Hippocampal formation (tissue), 2 donors: ENCODE data around the gene MPZL1.
"Not testable (repeated sequence)": the region's sequence is repeated elsewhere in the genome, so short reads cannot be mapped to it uniquely, and the experiment has no call there.

Experiments used
- DNase-seq, 2 donors: peaks; one replicate each; lab custom pipeline; 2025; lab: John Stamatoyannopoulos, UW

The MPZL1 gene

DNA sequence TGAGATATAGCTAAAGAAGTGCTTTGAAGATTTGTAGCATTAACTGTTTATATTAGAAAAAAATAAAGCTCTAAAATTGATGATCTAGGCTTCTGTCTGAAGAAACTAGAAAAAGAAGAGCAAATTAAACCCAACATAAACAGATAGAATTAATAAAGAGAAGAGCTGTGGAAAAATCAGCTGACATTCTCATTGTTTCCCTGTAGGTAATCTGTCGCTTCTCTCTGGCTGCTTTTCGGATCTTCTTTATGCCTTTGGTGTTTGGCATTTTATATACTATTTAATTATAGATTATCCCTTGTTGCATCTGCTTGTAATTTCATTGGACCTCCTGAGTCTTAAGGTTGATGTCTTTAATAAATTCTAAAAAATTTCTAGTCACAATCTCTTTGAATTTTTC, 59.8 kb downstream of the MPZL1 start:
- no peak for DNase-seq

DNA sequence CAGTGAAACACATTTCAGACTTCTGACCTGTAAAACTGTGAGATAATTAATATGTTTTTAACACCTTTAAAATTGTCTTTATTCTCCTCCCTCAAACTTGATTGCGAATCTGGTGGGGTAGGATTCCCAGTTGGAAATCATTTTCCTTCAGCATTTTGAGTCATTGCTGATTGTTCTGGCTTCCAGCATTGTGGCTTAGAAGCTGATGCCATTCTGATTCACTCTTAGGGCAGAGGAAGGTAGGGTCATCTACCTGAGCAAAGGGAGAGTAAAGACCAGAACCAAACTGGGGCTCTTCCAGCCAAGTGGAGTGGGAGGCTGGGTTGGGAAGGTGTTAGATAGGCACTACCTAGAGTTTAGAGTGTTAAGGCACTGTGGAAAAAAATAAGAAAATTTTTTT, 61.2 kb downstream of the MPZL1 start:
- DNase-seq, result no peak

- DNase-seq, result no peak
These were observed 63.2 kb downstream of the MPZL1 start for GRCh38 chr1:167784876-167785550.

DNA sequence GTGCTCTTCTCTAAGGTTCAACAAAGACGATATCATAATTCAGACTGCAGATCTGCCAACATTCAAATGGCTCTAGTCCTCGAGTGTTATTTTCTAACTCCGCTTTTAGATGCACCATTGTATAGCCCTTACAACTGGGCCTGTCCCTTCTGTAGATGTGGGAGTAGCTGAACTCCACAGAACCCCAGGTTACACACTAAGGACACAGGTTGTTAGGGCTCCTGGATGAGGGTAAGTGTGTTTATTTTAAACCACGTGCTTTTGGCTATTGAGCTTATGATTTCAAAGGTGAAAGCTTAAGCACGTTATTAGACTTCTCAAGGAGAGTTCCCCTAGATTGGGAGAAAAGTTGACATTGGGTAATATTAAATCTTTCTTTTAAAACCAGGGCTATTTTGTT, 64.7 kb downstream of the MPZL1 start:
- DNase-seq, result no peak

GRCh38 chr1:167789501-167789900, 67.7 kb downstream of the MPZL1 start:
- no peak for DNase-seq

DNA sequence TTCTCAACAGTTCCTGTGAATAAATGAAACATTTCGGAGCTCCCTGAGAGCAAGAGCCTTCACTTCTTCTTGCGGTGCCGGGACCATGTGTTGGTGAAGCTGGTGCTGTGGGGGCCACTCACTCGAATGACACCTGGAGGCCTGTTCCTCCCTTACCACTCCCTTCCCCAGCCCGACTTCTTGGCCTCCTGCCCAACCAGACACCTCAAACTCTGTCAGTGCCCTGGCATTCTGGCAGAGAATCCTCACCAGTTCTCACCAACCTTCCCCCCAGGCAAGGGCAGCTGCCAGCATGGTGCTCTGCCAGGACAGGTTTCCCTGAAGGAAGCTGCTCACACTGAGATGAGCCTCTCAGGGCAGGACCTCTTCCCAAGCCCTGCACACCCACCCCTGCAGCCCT, 68.3 kb downstream of the MPZL1 start:
- DNase-seq, result no peak

- no peak for DNase-seq
These were observed 69.8 kb downstream of the MPZL1 start for GRCh38 chr1:167791281-167792187.

DNA sequence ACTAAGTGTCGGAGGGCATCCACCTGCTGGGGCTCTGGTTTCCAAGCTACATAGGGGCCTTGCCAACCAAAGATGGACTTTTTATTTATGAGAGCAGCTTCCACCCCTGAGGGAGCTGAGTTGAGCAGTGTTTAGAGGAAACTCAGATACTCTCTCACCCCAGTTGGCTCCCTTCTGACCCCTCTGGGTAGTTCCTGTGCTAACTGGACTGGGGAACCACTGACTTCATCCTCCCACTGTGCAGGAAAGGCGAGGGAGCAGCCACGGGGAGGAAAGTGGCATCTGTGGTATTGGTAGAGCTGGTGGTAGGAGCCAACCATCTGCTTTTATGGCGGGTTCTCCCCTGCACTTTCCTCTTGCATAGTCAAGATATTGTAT, 70.4 kb downstream of the MPZL1 start:
- DNase-seq, result no peak

GRCh38 chr1:167794043-167794442, 72.3 kb downstream of the MPZL1 start:
- DNase-seq, result no peak

DNA sequence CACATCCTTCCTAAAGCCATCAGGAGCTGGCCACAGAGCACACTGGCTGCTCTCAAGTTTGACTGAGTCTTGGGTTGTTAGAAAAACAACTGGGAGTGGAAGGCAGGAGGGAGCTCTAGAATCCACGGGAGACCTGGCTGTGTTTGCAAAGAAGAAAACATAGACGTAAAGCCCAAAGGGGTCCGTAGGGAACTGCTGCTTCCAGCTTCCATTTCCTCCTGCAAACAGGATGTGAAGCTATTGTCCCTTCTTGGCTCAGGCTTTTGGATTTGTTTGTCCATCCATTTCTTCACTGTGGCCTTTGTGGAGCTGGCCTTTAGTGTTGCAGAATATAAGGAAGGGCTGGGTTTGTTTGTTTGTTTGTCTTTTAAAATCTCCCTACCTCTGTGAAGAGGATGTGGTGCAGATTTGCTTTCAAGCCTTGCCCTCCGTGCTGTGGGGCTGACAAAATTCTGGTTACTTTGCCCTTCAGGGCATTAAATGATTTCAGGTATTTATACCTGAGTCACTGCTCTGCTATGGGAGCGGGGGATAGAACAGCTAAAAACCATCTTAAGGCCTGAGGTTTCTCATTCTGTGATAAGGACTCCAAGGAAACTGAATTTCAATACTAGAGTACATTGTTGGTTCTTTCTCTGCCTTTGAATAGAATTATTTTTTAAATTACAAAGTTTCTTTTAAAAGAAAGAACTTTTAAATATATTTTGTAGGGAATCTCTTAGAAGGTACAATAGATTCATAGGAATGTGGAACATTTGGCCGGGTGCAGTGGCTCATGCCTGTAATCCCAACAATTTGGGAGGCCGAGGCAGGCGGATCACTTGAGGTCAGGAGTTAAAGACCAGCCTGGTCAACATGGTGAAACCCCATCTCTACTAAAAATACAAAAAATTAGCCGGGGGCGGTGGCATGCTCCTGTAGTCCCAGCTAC, 74.3 kb downstream of the MPZL1 start:
- DNase-seq, result no peak

DNA sequence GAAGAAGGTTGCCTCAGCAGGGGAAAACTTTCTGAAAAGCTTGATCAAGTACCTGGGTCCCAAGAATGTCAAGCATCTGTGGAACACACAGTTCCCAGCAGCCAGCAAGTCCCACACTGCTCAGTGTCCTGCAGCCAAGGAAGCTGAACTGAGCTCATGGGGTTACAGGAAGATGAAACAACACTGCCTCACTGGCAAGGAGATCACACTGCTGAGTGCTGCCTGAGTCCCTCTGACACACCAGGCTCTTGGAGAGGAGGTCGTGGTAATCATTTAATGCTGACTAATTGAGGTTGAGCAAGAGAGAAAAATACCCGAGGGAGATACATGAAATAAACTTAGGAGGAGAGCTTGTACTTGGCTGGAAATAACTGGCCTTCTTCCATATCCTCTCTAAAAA, 75.2 kb downstream of the MPZL1 start:
- DNase-seq, result peak in 1 of 2 donors; percentile 11

DNA sequence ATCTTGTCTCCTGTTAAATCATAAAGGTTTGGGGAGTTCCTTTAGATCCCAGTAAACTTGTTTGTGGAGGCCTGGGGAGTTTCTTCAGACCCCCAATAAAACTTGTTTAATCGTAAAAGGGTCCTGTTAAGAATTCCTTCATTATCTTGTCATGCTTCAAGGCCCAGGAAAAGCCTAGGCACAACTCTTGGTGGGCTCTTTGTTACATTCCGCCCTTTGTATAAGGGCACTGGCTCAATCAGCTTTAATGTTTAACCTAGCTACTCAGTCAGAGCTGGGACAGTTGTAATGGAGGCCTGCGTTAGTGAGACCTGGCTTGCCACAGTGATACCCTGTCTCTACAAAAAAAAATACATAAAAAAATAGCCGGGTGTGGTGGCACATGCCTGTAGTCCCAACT, 77.2 kb downstream of the MPZL1 start:
- DNase-seq, result no peak

GRCh38 chr1:167799747-167800146, 78.0 kb downstream of the MPZL1 start:
- DNase-seq, result no peak

- DNase-seq, result no peak
These were observed 78.5 kb downstream of the MPZL1 start for GRCh38 chr1:167800251-167800650.

GRCh38 chr1:167802235-167802634, 80.5 kb downstream of the MPZL1 start:
- DNase-seq, result no peak

- DNase-seq, result peak; percentile 77 to 80
These were observed 81.8 kb downstream of the MPZL1 start for GRCh38 chr1:167803358-167804207.

DNA sequence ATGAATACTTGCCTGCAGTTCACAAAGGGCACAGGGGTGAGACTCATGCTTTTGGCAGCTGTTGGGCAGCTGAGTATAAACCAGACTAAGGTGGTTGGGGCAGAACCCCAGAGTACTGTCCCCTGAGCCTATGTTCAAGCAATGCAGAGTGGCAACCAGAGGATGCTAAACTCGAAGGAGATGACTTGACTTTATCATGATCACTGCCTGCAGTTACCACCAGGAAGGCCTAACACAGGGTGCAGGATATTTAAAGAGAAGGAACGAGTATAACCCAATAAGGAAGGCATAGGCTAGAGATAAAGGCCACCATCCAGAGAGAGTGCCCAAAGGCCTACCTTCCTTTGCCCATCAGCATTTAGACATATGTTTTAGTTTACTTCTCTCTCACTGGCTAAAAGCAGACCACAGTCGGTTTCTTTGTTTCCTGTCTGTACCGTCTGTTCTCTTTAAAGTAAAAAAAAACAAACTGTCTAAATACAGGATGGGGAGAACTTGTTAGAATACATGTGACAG, 83.3 kb downstream of the MPZL1 start:
- no peak for DNase-seq

GRCh38 chr1:167806235-167806634, 84.5 kb downstream of the MPZL1 start:
- not testable (repeated sequence) for DNase-seq

GRCh38 chr1:167806676-167807075, 84.9 kb downstream of the MPZL1 start:
- not testable (repeated sequence) for DNase-seq

- no peak for DNase-seq
These were observed 86.3 kb downstream of the MPZL1 start for GRCh38 chr1:167808104-167808503.

DNA sequence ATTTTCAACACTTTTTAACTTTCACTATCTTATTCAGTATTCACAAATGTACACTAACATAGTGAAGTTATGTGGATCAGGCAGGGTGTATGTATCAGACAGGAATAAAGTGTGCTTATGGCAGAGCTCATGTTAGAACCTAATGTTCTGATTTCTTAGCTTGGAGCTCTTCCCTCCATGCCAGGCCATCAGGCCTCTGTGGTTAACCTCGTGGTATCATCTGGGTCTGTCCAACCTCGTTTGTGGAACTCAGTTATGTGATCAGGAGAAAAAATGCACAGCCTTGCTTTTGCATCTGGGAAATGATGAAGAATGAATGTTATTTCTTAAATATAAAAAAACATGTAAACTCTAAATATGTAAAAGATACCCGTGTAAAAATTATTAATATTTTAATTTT, 86.9 kb downstream of the MPZL1 start:
- no peak for DNase-seq
